NCI-H187 treated with DMSO at 0.1 percent for 48 hours (cell line): Measurements from ENCODE around the gene GNAT1.

ENCODE experiments used
- DNase-seq: peaks from one replicate; lab custom pipeline; 2025; lab: John Stamatoyannopoulos, UW

GNAT1 gene

DNA sequence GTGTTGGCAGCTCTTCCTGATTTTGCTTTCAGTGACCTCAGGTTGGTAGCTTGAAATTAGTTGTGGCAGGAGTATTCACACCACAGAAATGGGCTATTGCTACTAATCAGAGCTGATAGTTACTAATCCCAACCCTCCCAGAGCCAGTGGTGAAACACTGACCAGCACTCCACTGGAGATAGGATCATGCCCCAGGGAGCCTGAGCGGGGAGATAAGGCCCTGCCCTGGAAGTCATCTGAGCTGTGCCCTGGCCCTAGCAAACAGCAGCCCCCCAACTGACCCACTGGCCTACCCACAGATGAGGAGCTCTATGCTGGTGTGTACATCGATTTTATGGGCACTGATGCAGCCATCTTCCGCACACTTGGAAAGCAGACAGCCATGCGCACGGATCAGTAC is 9.4 kb upstream of the GNAT1 start:
- no peak for DNase-seq

DNA sequence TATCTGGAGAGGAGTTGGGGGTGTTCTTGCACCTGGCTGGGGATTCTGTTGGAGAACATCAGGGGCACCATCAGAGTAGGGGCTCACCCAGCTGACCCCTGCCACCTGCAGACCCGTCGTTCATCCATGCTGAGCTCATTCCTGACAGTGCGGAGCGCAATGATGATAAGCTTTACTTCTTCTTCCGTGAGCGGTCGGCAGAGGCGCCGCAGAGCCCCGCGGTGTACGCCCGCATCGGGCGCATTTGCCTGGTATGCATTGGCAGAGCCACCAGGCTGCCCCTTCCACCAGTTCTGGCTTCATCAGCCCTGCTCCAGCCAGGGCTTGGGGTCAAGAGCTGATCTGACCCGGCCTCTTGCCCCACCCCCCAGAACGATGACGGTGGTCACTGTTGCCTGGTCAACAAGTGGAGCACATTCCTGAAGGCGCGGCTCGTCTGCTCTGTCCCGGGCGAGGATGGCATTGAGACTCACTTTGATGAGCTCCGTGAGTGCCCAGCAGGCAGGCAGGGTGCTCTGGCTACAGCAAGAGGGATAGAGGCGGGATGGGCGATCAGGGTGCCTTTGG is 8.8 kb upstream of the GNAT1 start:
- DNase-seq: no peak

DNA sequence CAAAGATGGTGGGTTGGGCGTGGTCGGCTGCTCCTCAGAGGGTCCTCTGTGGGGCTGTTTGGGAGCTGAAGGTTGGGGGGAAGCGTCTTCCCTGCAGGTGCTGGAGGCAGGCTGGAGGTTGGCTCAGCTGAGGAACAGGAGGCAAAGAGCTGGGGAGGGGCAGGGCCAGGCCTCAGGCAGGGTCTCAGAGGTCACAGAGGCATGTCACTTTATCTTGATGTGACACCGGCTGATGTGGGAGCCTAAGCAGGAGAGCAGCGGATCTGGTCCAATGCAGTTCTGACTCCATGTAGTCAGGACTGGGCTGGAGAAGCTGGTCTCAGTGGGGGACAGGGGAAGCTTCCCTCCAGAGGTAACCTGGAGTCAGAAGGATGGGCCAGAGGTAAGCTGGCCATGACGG is 7.7 kb upstream of the GNAT1 start:
- no peak for DNase-seq

DNA sequence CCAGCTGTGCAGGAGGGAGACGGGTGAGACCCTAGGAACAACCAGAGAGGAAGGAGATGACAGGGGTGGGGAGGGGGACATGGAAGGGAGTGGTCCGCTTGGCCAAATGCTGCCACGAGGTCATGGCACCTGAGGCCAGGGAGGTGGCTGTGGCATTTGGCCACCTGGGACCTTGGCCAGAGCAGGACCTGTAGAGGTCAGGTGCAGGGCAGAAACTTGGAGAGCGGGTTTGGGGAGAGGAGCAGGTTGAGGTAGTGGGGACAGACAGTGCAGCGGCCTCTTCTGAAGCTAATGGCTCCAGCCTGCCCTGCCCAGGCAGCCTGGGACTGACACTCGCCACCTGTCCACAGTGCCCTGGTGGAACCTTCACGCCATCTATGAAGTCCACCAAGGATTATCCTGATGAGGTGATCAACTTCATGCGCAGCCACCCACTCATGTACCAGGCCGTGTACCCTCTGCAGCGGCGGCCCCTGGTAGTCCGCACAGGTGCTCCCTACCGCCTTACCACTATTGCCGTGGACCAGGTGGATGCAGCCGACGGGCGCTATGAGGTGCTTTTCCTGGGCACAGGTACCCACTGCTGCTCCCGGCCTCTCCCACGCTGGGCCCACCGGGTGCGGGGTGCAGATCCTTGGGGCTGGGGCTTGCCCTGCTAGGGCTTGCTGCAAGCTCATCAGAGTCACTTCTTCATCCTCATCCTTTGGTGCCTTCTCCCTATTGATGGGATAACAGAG is 7.0 kb upstream of the GNAT1 start:
- DNase-seq: no peak

DNA sequence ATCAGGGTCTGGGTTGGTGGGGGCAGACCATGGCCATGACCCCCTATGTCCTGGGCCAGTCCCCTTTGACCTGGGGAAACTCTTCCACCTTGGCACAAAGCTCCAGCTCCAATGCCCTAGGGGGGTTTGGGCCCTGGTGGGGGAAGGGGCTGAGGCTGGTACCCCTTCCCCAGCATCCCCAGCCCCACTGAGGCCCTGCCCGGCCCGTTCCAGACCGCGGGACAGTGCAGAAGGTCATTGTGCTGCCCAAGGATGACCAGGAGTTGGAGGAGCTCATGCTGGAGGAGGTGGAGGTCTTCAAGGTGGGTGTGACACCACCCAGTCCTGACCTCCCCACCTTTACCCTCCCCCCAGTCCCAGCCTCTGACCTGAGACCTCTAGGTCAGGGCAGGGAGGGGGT is 6.2 kb upstream of the GNAT1 start:
- no peak for DNase-seq

DNA sequence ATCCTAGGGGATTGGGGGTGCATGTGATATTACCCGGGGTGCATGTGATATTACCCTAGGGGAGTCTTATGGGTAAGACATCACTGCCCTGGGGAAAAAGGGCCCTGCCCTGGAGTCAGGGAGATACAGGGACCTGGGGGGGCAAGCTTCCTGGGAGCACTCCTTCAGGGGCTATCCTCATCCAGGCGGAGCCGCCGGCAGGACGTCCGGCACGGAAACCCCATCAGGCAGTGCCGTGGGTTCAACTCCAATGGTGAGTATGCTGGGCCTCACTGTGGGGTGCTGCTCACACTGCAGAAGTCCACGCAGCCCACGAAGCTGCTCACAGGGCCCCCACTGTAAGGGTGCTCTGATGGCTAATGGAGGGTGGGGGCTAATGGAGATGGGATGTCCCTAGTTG is 5.3 kb upstream of the GNAT1 start:
- no peak for DNase-seq

DNA sequence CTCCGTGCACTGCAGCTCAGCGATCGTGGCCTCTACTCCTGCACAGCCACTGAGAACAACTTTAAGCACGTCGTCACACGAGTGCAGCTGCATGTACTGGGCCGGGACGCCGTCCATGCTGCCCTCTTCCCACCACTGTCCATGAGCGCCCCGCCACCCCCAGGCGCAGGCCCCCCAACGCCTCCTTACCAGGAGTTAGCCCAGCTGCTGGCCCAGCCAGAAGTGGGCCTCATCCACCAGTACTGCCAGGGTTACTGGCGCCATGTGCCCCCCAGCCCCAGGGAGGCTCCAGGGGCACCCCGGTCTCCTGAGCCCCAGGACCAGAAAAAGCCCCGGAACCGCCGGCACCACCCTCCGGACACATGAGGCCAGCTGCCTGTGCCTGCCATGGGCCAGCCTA is 3.7 kb upstream of the GNAT1 start:
- no peak for DNase-seq

DNA sequence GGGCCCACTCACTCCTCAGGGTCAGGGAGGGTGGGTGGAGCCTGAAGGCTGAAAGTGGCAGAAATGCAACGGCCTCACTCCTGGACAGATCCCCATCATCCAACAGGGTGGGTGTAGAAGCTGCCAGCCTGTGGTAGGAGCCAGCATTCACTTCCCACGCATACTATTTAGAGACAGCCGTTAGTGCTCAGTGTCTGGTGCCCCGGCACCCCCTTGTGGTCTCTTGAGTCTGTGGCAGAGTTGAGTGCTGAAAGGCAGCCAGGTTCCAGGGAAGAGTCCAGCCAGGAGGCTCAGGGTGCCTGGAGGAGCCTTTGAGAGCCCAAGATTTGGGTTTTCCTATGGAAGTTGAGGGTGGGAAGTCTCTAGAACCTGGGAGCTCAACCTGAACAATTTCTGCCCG is 2.1 kb upstream of the GNAT1 start:
- DNase-seq: no peak

DNA sequence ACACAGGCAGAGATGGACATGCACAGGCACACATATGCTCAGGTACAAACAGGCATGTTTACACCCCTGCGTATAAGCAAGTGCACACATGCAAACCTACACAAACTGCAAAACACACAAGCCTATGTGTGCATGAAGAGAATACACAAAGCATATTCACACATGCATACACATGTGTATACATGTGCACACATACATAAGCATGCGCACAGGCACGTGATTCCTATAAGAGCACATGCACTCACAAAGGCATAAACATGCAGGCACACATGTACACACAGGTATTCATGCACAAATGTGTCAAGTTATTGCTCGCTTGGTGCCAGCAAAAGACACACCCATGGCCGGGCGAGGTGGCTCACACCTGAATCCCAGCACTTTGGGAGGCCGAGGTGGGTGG is 1.4 kb upstream of the GNAT1 start:
- no peak for DNase-seq

DNA sequence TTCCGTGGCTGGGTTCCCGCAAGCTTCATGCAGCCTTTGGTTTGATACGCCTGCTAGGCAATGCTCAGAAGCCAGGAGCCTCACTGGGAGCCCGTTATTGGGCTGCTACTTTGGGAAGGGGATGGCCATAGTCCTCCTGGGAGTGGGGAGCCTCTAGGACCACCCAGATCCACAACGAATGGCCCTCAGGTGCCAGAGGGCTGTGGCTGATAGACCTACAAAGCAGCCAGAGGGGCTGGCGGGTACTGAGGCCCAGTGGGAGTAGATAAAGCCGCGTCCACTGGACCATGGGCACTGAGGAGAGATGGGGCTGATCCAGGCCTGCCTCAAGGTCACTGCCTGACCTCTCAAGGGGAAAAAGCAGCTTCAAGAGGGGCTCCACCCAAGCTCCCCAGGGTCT is 714 bp downstream of the GNAT1 start:
- DNase-seq: no peak

DNA sequence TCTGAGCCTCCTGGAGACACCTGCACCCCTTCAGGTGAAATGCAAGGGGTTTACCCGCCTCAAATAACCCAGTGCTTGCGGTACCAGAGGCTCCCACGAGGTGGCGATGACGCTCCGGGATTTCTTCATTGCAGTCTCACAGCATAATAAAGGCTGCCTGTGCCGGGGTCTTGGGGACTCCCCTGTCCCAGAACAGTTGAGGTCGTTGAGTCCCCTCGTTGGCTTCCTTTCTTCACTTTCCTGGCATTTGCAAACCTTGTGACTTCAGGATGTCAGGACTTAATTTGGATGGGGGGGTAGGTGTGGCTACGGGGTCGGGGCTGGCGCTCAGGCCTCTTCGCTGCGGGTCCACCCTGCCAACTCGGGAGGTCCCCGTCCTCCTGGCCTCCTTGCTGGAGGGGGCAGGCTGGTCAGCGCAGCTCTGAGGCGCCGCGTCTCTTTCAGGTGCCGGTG is 1.3 kb downstream of the GNAT1 start:
- DNase-seq: no peak

DNA sequence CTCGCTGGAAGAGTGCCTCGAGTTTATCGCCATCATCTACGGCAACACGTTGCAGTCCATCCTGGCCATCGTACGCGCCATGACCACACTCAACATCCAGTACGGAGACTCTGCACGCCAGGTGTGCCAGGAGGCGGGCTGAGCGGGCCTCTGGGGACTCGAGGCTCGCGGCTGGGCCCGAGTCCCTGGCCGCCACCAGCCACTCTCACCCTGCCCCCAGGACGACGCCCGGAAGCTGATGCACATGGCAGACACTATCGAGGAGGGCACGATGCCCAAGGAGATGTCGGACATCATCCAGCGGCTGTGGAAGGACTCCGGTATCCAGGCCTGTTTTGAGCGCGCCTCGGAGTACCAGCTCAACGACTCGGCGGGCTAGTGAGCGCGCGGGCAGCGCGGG is 1.9 kb downstream of the GNAT1 start:
- no peak for DNase-seq

DNA sequence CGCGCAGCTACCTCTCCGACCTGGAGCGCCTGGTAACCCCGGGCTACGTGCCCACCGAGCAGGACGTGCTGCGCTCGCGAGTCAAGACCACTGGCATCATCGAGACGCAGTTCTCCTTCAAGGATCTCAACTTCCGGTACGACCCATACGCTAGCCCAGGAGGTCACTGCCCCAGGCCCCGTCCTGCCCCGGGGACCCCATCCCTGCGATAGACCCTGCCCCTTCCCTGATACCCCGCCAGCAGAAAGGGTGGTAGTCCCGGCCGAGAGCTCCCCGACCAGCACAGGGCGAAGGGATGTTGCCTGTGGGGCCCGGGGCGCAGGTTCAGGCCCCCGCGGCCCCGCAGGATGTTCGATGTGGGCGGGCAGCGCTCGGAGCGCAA is 2.3 kb downstream of the GNAT1 start:
- no peak for DNase-seq

DNA sequence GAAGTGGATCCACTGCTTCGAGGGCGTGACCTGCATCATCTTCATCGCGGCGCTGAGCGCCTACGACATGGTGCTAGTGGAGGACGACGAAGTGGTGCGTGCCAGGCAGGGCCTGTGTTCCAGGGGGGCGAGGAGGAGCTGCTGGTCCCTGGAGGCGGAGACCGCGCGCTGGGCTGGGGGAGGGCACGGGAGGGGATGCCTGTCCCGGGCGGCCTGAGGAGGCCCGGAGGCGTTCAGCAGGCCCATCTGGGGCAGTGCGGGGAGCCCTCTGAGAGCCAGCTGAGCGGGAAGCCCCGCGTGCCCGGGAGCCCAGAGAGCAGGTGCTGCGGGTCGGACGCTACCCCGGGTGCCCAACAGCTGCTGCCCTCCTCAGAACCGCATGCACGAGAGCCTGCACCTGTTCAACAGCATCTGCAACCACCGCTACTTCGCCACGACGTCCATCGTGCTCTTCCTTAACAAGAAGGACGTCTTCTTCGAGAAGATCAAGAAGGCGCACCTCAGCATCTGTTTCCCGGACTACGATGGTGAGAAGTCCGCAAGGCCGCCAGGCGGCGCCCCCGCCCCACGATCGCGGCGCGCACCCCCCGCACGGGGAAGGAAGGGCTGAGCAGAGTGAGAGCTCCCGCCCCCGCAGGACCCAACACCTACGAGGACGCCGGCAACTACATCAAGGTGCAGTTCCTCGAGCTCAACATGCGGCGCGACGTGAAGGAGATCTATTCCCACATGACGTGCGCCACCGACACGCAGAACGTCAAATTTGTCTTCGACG is 2.9 kb downstream of the GNAT1 start:
- no peak for DNase-seq

DNA sequence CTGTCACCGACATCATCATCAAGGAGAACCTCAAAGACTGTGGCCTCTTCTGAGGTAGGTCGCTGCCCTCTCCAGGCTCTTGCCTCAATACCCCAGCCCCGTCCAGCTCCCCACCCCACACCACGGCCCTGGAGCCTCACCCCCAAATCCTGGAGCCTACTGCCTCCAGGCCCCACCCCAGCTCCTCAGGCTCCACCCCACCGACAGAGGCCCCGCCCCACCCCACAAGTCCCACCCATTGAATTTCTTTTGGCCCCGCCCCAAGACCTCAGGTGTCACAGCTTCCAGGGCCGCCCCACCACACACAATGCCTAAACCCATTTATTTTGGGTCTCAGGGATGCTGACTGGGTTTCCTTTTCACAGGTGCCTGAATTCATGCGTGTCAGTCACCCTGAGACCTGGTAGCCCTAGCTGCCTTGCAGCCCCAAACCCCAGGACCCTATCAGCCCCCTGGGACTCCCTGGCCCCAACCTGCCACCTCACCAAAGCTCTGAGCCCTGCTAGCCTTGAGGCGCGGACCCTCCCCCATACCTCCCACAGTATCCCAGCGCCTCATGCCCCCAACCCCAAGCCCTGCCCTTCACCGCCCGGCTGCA is 3.6 kb downstream of the GNAT1 start:
- DNase-seq: no peak

DNA sequence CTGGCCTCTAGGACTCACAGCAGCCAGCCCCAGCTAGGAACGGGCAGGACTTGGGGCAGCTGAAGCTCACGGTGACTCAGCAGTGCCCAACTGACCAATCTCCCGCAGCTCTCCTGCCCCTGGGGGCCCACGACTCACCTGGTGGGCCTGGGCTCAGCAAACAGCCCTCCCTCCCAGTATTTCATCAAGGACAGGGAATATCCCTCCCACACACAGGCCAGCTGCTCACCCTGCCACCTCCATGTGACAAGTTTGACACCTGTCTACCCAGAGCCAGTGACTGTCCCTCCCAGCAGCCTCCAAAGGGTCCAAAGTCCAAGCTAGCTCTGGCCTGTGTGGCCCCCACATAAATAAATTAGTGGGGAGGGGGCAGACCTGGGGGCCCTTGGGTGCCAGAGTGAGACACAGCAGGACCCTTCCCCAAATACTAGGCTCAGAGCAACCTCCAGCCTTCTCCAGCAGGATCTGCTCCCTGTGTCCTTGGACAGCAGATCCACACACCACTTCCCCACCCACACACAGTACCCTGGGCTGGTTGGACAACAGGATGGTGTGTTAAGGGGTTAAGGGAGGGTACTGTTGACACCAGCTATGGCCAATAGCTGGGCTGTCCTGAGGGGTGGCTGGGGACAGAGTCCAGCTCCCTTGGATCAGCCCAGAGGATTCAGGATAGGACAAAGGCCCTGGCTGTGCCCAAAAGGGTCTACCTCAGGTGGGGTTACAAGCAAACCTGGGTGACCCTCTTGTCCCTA is 4.3 kb downstream of the GNAT1 start:
- no peak for DNase-seq

DNA sequence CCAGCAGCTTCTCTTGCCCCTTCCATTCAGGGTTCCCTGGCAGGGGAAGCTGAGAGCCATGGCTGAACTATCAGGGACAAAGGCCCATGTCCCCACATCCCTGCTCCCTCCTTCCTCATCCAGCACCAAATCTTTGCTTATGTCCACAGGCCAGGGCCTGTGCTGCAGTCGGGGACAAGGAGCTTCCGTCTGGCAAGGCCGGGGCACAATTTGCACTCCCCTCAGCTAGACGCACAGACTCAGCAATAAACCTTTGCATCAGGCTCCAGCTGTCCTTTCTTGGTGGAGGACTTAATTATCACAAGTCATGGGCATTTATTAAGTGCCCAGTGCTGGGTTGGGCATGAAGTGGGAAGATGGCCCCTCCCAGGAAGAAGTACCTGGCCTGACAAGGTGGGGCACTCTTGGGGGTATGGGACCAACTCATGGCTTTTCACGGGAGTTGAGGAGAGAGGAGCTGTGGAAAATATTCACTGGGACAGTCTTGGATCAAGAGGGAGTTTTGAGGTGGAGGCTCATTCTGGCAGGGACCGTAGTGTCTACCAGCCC is 4.9 kb downstream of the GNAT1 start:
- DNase-seq: no peak

DNA sequence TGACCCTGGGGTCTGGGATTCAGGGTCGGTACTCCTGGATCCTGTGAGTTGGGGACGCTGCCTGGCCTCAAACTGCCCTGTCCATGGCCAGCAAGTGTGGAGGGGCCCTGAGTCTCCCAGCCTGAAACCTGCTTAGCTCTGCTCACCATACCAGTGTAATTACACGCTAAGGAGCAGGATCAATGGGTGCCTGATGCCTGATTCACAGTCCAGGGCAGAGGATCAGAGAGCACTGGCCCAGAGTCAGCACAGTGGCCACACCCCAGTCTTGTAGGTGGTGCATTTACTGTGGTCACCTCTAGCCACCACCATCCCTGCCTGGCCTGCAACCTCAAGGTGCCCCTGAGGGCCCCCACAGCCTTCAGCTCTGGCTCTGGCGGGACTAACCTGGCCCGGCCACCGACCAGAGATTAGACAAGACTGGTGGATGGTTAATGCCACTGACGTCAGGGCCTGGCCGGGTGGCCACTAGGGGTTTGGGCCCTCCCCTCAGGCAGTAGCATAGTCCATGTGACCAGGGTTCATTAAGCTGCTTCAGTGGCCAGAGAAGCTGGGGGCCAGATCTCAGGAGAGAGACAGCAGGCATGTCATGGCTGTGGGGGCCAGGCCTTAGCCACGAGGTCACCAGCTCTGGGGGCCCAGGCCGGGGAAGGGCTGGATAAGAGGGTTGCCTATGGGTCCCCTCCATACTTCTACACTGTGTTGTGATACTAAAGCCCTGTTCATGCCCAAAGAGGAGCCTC is 10.3 kb downstream of the GNAT1 start:
- DNase-seq: no peak

DNA sequence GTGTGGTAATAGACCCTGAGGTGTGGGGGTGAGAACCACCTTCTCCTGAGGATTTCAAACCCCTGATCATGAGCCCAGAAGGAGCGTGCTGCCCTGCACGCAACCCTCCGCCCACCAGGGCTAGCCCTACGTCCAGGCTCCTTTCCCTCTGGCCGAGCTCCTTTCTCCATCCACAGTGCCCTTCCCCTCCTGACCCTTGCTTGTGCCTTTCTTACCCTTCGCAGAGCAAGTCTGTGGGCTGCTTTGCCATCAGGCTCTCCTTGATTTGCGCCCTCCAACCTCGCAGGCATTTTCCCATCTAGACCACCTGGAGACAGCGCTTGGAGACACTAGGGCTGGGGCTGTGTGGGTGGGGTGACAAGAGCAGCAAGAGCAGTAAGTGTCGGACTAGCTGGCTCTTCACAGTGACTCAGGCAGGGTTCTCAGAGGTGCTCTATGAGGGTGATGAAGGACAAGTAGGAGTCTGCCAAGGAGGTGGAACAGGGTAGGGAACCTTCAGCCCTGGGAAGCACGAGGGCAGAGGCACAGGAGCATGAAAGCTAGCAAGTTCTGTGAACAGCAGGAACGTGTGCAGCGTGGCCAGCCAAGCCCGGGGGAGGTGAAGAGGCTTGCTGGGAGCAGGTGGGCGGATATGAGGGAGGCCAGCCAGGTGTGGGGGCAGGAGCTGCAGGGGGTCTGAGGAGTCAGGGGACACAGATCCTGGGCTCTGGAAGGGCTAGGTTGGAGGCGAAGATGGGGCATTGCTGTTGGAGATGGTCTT is 11.1 kb downstream of the GNAT1 start:
- no peak for DNase-seq

DNA sequence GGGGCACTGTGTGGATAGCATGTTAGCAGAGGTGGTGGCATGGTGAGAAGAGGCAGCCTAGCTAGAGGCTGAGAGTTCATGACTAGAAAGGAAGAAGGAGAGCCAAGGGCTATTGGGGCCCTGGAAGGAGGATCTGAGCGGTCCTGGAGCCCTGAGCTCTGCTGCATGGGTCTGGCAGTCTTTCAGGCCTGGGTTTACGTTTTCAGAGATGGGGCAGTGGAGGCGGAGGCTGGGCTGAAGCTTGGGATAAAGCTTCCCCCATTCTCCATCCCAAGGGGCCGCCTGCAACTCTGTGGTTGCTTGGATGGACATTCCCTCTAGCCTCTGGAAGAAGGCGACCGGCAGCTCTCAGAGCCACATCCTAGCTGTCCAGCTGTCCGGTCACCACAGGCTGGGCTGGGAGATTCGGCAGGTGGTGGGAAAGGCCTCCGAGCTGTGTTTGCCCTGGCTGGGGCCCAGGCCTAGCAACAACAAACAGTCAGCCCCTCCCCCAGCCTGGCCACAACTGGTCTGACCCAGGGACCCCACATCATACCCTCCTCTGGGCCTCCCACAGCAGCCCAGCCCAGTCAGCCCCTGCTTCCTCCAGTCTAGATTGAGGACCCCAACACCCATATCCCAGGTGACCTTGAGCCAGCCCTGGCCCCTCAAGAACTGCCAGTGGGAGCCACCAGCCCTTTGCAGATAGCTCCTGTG is 11.9 kb downstream of the GNAT1 start:
- DNase-seq: no peak
